ENCODE measurements around the gene SLC1A7.

Gene SLC1A7

DNA sequence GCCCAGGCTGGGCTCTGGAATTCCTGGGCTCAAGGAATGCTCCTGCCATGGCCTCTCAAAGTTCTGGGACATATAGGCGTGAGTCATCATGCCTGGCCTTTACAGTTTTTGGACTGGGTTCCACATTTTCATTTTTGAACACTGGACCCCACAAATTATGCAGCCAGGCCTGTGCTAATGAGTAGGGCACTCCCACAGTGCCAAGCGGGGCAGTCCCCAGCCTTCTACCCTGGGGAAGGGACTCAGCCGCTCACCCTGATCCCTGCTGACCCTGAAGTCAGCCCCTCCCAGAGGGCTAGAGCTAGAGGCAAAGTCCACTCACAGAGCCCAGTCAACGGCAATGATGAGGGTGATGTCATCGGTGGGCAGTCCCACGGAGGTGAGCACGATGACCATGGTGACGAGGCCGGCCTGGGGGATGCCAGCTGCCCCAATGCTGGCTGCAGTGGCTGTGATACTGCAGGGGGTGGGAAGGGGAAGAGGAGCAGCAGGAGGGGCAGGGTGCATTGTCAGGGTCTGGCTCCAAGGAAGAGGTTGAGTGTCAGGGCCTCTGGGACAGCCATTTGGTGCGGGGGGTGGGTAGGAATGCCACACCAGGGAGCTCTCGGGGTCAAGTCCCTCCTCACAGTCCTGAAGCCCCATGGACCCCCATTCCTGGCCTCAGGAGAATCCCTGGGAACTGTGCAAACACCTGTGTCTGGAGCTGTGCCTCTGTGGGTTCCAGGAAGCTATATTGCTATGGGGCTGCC lies 52.8 kb downstream of the SLC1A7 start:
- Histone ChIP-seq H3K36me3 (ENCODE audit: control insufficient read depth, insufficient read depth, low read length) (no peaks in the 10 kb centered on the region), H3K27ac (ENCODE audit: low read depth, low read length, severe bottlenecking) (no peak overlapping the region), H3K9me3 (ENCODE audit: control insufficient read depth, low read length) (no peaks in the 10 kb centered on the region), H3K4me3 (ENCODE audit: extremely low read depth, insufficient read depth, low read length, poor library complexity, severe bottlenecking) (no peak overlapping the region), H3K4me1 (ENCODE audit: control insufficient read depth, insufficient read depth, low read length, poor library complexity, severe bottlenecking) (peaks cover 4% of the 10 kb centered on the region)
- 84 to 91% methylated on average over 8 to 11 of the region's 11 CpGs for WGBS, 2 experiments (ENCODE audit: insufficient coverage in 2 of 2)

DNA sequence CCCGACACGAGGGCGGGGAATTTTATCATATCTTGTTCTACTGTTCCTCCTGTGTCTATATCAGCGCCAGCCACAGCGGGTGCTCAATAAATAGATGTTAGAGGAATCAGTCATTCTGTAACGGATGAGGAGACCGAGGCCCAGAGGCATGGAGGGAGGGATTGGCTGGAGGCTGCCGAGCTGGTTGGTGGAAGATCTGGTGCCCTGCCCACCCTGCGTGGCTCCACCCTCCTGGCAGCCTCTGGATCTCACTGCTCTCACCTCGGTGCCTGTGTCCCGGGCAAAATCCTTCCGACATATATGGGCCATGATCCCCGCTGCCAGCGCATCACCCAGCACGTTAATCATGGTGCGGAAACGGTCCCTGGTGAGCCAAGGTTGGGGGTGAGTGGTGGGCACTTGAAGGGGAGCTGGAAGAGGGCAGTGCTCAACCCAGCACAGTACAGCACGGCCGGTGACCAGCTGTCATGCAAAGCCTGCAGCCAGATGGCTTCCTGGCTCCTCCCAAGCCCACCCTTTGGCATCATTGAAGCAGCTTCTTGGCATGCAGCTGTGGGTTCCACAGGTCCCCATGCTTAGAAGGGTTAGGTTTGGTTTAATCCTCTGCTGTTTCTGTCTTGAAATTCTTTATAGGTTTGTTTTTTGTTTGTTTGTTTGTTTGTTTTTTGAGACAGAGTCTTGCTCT lies 53.7 kb downstream of the SLC1A7 start:
- Histone ChIP-seq H3K36me3 (ENCODE audit: control insufficient read depth, insufficient read depth, low read length) (no peaks in the 10 kb centered on the region), H3K4me1 (ENCODE audit: control insufficient read depth, insufficient read depth, low read length, poor library complexity, severe bottlenecking) (peaks cover 4% of the 10 kb centered on the region), H3K27ac (ENCODE audit: low read depth, low read length, severe bottlenecking) (no peak overlapping the region), H3K9me3 (ENCODE audit: control insufficient read depth, low read length) (no peaks in the 10 kb centered on the region), H3K4me3 (ENCODE audit: extremely low read depth, insufficient read depth, low read length, poor library complexity, severe bottlenecking) (no peak overlapping the region)
- 91 to 95% methylated on average over 15 to 17 of the region's 19 CpGs for WGBS, 2 experiments (ENCODE audit: insufficient coverage in 2 of 2)

DNA sequence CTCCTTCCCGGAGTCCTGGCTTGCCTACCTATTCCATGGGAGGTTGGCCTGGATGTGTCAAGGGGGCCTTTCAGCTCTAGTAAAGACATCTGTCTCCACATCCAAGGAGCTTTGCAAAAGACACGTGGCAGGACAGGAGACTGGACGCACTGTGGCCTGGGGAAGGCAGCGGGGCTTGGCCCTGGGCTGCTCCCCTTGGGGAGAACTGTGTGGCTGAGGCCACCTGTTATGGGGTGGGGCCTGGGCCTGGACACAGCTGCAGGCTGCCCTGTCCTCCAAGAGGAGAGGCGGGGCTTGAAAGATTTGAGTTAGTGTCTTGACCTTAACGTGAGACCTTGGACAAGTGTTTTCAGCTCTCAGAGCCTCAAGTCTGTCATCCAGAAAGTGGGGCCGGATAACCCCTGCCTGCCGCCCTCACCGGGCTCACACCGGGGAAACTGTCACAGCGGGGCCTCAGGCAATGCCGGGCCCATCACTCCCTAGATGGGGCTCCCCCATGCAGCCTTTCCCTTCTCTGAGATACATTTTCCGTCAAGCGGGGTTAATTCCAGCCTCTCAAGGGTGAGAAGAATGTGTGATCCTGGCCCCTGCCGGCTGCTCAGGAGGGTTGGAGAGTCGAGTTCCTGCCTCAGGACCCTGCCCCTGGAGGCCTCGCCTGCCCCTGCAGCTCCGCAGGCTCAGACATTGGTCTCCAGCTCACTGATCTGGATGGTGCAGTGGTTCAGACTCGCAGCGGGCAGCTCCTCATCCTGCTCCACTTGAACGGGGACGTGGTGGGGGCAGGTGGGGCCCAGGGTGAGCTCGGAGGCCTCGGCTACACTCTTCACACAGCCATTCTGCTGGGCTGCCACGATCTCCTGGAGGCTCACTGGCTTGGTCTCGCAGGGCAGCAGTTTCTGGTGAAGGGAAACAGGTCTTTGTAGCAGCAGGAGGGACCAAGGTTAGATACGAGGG lies 54.8 kb downstream of the SLC1A7 start:
- Histone ChIP-seq H3K27ac (ENCODE audit: low read depth, low read length, severe bottlenecking) (no peak overlapping the region), H3K4me1 (ENCODE audit: control insufficient read depth, insufficient read depth, low read length, poor library complexity, severe bottlenecking) (peaks cover 4% of the 10 kb centered on the region), H3K4me3 (ENCODE audit: extremely low read depth, insufficient read depth, low read length, poor library complexity, severe bottlenecking) (no peak overlapping the region), H3K36me3 (ENCODE audit: control insufficient read depth, insufficient read depth, low read length) (no peaks in the 10 kb centered on the region), H3K9me3 (ENCODE audit: control insufficient read depth, low read length) (no peaks in the 10 kb centered on the region)
- 70 to 73% methylated on average over 20 to 27 of the region's 27 CpGs for WGBS, 2 experiments (ENCODE audit: insufficient coverage in 2 of 2)

DNA sequence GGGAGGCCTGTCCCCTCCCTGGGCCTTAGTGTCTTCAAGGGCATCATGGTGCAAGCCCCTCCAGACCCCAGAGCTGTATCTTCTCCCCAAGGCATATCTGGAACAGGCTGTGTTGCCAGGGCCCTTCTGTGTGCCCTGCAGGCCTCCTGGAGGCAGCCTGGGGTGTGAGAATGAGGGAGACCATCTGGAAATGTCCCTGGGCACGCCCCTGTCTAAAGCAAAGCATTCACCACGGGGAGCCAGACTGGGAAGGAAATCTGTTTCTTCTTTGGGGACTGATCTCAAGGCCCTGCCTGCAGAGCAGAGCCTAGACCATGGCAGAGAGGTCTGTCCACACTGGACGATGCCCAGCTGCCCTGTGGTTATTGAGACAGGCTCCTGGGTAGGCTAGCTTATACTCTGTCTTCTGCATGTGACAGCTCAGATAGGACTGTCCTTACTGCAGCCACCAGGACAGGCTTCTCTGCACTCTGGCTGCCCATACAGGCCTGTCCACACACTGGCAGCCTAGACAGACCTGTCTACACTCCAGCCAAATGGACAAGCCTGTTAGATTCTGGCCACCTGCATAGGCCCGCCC lies 55.9 kb downstream of the SLC1A7 start:
- H3K4me1 ChIP-seq (ENCODE audit: control insufficient read depth, insufficient read depth, low read length, poor library complexity, severe bottlenecking), result peaks cover 4% of the 10 kb centered on the region
- H3K36me3 ChIP-seq (ENCODE audit: control insufficient read depth, insufficient read depth, low read length), result no peaks in the 10 kb centered on the region
- 81% methylated on average over 4 of the region's 4 CpGs for WGBS, 2 experiments (ENCODE audit: insufficient coverage in 2 of 2)
- H3K4me3 ChIP-seq (ENCODE audit: extremely low read depth, insufficient read depth, low read length, poor library complexity, severe bottlenecking), result no peak overlapping the region
- H3K9me3 ChIP-seq (ENCODE audit: control insufficient read depth, low read length), result no peaks in the 10 kb centered on the region
- H3K27ac ChIP-seq (ENCODE audit: low read depth, low read length, severe bottlenecking), result no peak overlapping the region

DNA sequence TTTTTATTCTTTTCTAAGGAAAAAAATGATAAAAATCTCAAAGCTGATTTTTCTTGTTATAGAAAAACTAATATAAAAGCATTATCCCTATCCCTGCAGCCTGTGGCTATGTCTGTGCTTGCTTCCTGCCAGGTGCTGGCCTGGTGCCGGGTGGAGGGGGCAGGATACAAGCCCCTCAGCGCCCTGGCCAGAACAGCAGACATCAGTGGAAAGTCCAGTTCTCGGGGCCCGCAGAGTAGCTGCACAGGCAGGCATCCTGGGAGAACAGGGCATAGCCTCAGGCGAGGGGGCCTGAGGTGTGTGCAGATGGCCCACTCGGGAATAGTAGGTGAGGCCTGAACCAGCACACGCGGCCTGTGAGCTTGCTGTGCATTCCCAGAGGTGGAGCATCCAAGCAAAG lies 57.0 kb downstream of the SLC1A7 start:
- no peak overlapping the region for H3K4me3 ChIP-seq (ENCODE audit: extremely low read depth, insufficient read depth, low read length, poor library complexity, severe bottlenecking)
- H3K4me1 ChIP-seq (ENCODE audit: control insufficient read depth, insufficient read depth, low read length, poor library complexity, severe bottlenecking), result peaks cover 4% of the 10 kb centered on the region
- H3K9me3 ChIP-seq (ENCODE audit: control insufficient read depth, low read length), result no peaks in the 10 kb centered on the region
- WGBS, 2 experiments (ENCODE audit: insufficient coverage in 2 of 2), result 93 to 97% methylated on average over 8 of the region's 8 CpGs
- H3K27ac ChIP-seq (ENCODE audit: low read depth, low read length, severe bottlenecking), result no peak overlapping the region
- H3K36me3 ChIP-seq (ENCODE audit: control insufficient read depth, insufficient read depth, low read length), result no peaks in the 10 kb centered on the region

DNA sequence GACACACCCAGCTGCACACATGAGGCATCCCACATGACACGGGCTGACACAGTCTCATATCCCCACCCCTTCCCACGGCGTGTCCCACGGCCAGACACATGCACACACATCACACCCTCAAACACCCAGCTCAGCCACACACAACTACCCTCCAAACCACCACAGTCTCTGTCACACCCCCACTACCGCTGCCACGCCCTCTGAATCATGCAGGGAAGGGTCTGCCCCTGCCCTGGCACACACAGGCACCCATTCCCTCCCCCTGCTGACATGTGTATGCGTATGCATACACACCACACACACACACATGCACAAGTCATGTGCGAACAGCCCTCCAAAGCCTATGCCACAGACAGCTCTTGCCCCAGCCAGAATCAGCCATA lies 57.9 kb downstream of the SLC1A7 start:
- no peaks in the 10 kb centered on the region for H3K9me3 ChIP-seq (ENCODE audit: control insufficient read depth, low read length)
- no peaks in the 10 kb centered on the region for H3K36me3 ChIP-seq (ENCODE audit: control insufficient read depth, insufficient read depth, low read length)
- WGBS, 2 experiments (ENCODE audit: insufficient coverage in 2 of 2), result 93 to 100% methylated on average over 2 to 8 of the region's 8 CpGs
- no peak overlapping the region for H3K27ac ChIP-seq (ENCODE audit: low read depth, low read length, severe bottlenecking)
- H3K4me1 ChIP-seq (ENCODE audit: control insufficient read depth, insufficient read depth, low read length, poor library complexity, severe bottlenecking), result peaks cover 4% of the 10 kb centered on the region
- no peak overlapping the region for H3K4me3 ChIP-seq (ENCODE audit: extremely low read depth, insufficient read depth, low read length, poor library complexity, severe bottlenecking)

DNA sequence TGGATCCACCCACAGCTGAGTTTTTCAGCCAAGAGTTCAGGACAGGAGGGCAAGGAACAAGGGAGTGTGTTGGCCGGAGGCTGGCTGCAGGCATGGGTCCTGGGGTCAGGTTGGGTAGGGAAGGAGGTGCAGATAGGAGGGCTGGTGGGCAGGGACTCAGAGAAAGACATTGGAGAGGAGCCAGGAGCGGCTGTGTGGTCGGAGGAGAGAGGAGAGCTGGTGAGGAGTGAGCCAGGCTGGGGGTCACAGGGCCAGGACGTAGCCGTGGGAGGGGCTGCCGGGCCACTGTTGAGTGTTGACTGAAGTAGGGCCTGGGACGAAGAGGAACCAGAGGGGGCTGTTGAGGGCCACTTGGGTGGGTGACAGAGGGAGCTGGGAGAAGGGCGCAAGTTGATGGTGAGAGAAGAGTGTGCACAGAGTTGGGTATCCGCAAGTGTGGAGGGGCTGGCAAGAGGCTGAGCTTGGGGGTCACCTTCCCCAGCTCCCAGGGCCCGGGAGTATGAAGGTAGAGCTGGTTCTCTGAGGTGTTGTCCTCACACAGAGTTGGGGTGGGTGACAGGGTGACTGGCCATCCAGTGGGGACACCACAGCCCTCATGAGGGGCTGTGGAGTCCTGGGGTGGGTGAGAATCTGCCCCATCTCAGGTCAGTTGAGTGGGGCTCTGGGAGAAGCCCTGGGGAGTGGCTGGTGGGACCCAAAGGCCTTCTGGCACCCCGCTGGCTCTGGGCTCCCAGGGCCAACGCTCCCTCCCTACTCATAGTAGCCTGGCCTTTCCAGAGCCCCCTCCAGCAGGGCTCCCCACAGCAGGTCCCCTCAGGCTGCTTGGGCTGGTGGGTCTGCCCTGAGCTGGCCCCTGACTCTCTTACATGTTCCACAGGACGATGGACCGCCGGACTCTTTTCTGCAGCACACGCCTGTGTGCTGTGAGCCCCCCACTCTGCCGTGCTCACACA lies 58.5 kb downstream of the SLC1A7 start:
- 83 to 85% methylated on average over 14 to 15 of the region's 17 CpGs for WGBS, 2 experiments (ENCODE audit: insufficient coverage in 2 of 2)
- H3K27ac ChIP-seq (ENCODE audit: low read depth, low read length, severe bottlenecking), result no peak overlapping the region
- peaks cover 4% of the 10 kb centered on the region for H3K4me1 ChIP-seq (ENCODE audit: control insufficient read depth, insufficient read depth, low read length, poor library complexity, severe bottlenecking)
- H3K9me3 ChIP-seq (ENCODE audit: control insufficient read depth, low read length), result no peaks in the 10 kb centered on the region
- no peak overlapping the region for H3K4me3 ChIP-seq (ENCODE audit: extremely low read depth, insufficient read depth, low read length, poor library complexity, severe bottlenecking)
- H3K36me3 ChIP-seq (ENCODE audit: control insufficient read depth, insufficient read depth, low read length), result no peaks in the 10 kb centered on the region

DNA sequence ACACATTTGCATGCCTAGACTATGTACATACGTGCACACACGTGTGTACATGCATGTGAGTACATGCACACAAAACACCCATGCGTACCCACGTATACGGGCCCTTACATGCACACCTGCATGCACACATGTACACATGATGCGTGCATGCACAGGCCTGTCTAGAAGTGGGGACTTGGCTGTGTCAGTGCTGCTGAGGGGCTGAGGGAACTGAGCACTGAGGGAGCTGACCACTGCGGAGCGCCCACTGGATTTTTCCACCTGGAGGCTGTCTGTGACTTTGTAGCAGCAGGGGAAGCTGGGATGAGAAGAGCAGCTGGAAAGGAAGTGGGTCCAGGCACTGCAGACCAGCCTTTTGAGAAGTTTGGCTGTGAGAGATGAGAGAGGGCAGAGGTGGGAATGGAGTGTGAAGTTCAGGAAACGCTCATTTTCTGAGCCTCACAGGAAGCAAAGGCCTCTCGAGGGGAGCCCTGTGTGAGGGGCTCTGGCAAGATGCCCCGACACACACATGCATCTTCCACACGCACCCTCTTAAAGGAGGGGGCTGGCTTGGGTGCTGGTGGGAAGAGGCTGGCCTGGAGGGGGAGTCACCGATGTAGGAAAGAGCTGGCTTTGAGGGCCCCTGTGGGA lies 59.5 kb downstream of the SLC1A7 start:
- no peaks in the 10 kb centered on the region for H3K9me3 ChIP-seq (ENCODE audit: control insufficient read depth, low read length)
- H3K36me3 ChIP-seq (ENCODE audit: control insufficient read depth, insufficient read depth, low read length), result no peaks in the 10 kb centered on the region
- WGBS, 2 experiments (ENCODE audit: insufficient coverage in 2 of 2), result 86 to 88% methylated on average over 10 of the region's 13 CpGs
- H3K4me1 ChIP-seq (ENCODE audit: control insufficient read depth, insufficient read depth, low read length, poor library complexity, severe bottlenecking), result no peaks in the 10 kb centered on the region
- no peak overlapping the region for H3K27ac ChIP-seq (ENCODE audit: low read depth, low read length, severe bottlenecking)
- H3K4me3 ChIP-seq (ENCODE audit: extremely low read depth, insufficient read depth, low read length, poor library complexity, severe bottlenecking), result no peak overlapping the region

DNA sequence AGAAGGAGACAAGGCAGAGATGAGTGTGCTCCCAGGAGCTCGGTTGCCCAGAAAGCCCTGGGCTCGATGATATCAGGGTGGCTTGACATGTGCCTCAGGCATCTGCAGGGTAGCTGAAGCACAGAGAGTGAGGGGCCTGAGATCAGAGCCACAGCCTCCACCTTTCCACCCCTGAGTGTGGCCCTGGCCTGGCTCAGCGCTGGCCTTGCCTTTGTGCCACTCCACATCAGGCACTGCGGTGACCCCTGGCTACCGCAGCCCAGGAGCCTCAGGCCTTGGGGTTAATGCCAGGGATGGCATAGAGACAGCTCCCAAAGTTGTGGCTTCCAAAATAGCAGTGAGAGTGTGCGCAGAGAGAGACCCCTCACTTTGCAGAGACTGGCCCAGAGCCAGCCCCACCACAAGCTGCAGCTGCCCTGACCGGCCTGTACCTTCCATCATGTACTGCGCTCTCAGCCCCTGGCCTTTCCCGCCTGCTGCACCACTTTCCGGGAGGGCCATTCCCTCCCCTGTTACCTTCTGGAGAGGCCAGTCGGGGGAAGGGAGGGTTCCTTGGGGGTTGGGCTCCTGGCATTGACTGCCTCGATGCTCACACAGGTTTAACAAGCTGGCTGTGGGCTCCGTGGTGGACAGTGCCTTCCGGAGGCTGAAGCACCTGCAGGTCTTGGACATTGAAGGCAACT lies 60.9 kb downstream of the SLC1A7 start:
- no peaks in the 10 kb centered on the region for H3K4me1 ChIP-seq (ENCODE audit: control insufficient read depth, insufficient read depth, low read length, poor library complexity, severe bottlenecking)
- H3K9me3 ChIP-seq (ENCODE audit: control insufficient read depth, low read length), result no peaks in the 10 kb centered on the region
- no peaks in the 10 kb centered on the region for H3K36me3 ChIP-seq (ENCODE audit: control insufficient read depth, insufficient read depth, low read length)
- WGBS, 2 experiments (ENCODE audit: insufficient coverage in 2 of 2), result 78 to 91% methylated on average over 9 to 10 of the region's 14 CpGs
- no peak overlapping the region for H3K27ac ChIP-seq (ENCODE audit: low read depth, low read length, severe bottlenecking)
- no peak overlapping the region for H3K4me3 ChIP-seq (ENCODE audit: extremely low read depth, insufficient read depth, low read length, poor library complexity, severe bottlenecking)
